Loucy (cell line): ENCODE results near the gene IFT22.

Experiments used
- H2AFZ ChIP-seq: fragments of 200-600 bp; sonication (generic); 2 replicates; pipeline ENCODE4 v1.6.0; 2016; ENCODE audit warnings: antibody characterized with exemption, mild to moderate bottlenecking, low read length, moderate library complexity
- H3F3A ChIP-seq: fragments of 200-600 bp; 2 replicates; pipeline ENCODE4 v1.6.0; 2016; ENCODE audit warnings: antibody characterized with exemption, low read depth, mild to moderate bottlenecking
- H3K27me3 ChIP-seq: fragments of 200-600 bp; sonication (generic); 2 replicates; pipeline ENCODE4 v1.6.1; 2014; ENCODE audit warnings: low read length, mild to moderate bottlenecking; ENCODE audit not compliant: insufficient read depth, poor library complexity, severe bottlenecking
- H3K36me3 ChIP-seq: fragments of 200-600 bp; sonication (generic); 2 replicates; pipeline ENCODE4 v1.6.1; 2016; ENCODE audit warnings: low read length; ENCODE audit not compliant: insufficient read depth
- H3K4me1 ChIP-seq: fragments of 200-600 bp; sonication (generic); 2 replicates; pipeline ENCODE4 v1.5.1; 2014; ENCODE audit warnings: low read length, mild to moderate bottlenecking; ENCODE audit not compliant: insufficient read depth, poor library complexity, severe bottlenecking
- H3K4me2 ChIP-seq: fragments of 200-600 bp; sonication (generic); 2 replicates; pipeline ENCODE4 v1.6.0; 2014; ENCODE audit warnings: antibody characterized with exemption, low read length, low read depth, mild to moderate bottlenecking; ENCODE audit not compliant: poor library complexity, severe bottlenecking
- H3K4me3 ChIP-seq: fragments of 200-600 bp; sonication (generic); 2 replicates; pipeline ENCODE4 v1.5.1; 2014; ENCODE audit warnings: low read length, mild to moderate bottlenecking, mixed read lengths; ENCODE audit not compliant: poor library complexity, severe bottlenecking
- H3K79me2 ChIP-seq: fragments of 200-600 bp; sonication (generic); 2 replicates; pipeline ENCODE4 v1.6.1; 2014; ENCODE audit warnings: low read length; ENCODE audit not compliant: insufficient read depth
- H3K9ac ChIP-seq: fragments of 200-600 bp; sonication (generic); 2 replicates; pipeline ENCODE4 v1.6.0; 2014; ENCODE audit warnings: mild to moderate bottlenecking, low read depth, low read length, moderate library complexity; ENCODE audit not compliant: poor library complexity, severe bottlenecking
- H3K9me2 ChIP-seq: fragments of 200-600 bp; sonication (generic); replicated peaks from 2 replicates; pipeline ENCODE4 v1.6.1; 2016; ENCODE audit warnings: low read depth, low read length, mixed read lengths
- H3K9me3 ChIP-seq: fragments of 200-600 bp; sonication (generic); 2 replicates; pipeline ENCODE4 v1.6.1; 2014; ENCODE audit warnings: mild to moderate bottlenecking, antibody characterized with exemption, low read length, low read depth; ENCODE audit not compliant: insufficient read depth
- H4K20me1 ChIP-seq: fragments of 200-600 bp; sonication (generic); 2 replicates; pipeline ENCODE4 v1.6.0; 2014; ENCODE audit warnings: antibody characterized with exemption, low read length, mild to moderate bottlenecking; ENCODE audit not compliant: insufficient read depth, poor library complexity, severe bottlenecking
- EZH2phosphoT487 ChIP-seq: fragments of 200-600 bp; IDR thresholded peaks from 2 replicates; pipeline ENCODE4 v1.6.1; 2018; ENCODE audit warnings: antibody characterized with exemption, mild to moderate bottlenecking, moderate library complexity, borderline replicate concordance
- TF ChIP-seq, protein P1 (sequence below): fragments of 200-600 bp; sonication (generic); conservative IDR thresholded peaks from 2 replicates; pipeline ENCODE4 v1.5.1; 2014; ENCODE audit warnings: mild to moderate bottlenecking, antibody characterized with exemption, low read length

The IFT22 gene

DNA sequence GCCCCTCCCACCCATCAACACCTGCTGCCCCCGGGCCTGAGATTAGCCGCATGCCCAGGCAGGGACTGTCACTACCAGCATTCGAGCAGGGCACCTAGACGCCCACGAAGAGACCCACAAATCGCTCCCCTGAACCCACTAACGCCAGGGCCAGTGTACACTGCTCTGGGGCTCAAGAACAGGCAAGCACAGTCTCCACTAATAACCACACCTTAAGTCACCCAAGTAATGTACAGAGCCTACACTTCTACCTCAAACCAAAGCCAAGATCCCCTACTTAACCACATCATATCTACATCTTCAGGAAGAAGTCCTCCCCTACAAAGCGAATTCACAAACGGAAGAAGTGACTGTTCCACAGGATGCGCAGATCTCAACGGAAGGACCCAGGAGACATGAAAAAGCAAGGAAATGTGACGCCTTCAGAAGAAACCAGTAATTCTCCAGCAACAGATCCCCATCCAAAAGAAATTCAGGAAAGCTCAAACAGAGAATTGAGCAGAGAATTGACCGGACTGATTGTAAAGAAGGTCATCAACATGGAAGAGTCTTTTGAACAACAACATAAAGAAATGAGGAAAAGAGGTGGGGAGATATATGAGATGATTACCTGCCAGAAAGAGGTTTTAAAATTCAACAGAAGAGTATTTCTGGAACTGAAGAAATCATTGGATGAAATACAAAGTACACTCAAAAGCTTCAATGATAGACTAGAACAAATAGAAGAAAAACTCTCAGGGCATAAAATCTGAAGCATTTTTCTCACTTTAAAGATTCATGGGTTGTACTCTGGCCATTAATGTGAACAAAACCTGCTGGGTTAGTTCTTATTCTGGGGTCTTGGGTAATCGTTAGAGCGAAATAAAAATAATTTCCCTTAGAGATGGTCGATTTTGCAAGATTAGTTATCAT is 20.9 kb downstream of the IFT22 start:
- no peaks in the 10 kb centered on the region for H3K79me2 ChIP-seq
- no peaks in the 10 kb centered on the region for H3K4me1 ChIP-seq
- no peaks in the 10 kb centered on the region for H3K36me3 ChIP-seq
- no peak overlapping the region for H3K9ac ChIP-seq
- H3K27me3 ChIP-seq: no peaks in the 10 kb centered on the region
- TF ChIP-seq, protein P1, sequence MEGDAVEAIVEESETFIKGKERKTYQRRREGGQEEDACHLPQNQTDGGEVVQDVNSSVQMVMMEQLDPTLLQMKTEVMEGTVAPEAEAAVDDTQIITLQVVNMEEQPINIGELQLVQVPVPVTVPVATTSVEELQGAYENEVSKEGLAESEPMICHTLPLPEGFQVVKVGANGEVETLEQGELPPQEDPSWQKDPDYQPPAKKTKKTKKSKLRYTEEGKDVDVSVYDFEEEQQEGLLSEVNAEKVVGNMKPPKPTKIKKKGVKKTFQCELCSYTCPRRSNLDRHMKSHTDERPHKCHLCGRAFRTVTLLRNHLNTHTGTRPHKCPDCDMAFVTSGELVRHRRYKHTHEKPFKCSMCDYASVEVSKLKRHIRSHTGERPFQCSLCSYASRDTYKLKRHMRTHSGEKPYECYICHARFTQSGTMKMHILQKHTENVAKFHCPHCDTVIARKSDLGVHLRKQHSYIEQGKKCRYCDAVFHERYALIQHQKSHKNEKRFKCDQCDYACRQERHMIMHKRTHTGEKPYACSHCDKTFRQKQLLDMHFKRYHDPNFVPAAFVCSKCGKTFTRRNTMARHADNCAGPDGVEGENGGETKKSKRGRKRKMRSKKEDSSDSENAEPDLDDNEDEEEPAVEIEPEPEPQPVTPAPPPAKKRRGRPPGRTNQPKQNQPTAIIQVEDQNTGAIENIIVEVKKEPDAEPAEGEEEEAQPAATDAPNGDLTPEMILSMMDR: no peak
- TF ChIP-seq EZH2phosphoT487: no peak
- H2AFZ ChIP-seq: no peak overlapping the region
- H3F3A ChIP-seq: no peaks in the 10 kb centered on the region
- H3K4me2 ChIP-seq: no peak overlapping the region
- H3K9me3 ChIP-seq: 0 out of 2 replicates have a peak, but pooled peaks cover 4% of the 10 kb centered on the region
- no peaks in the 10 kb centered on the region for H4K20me1 ChIP-seq
- H3K9me2 ChIP-seq: no peaks in the 10 kb centered on the region
- no peak overlapping the region for H3K4me3 ChIP-seq

DNA sequence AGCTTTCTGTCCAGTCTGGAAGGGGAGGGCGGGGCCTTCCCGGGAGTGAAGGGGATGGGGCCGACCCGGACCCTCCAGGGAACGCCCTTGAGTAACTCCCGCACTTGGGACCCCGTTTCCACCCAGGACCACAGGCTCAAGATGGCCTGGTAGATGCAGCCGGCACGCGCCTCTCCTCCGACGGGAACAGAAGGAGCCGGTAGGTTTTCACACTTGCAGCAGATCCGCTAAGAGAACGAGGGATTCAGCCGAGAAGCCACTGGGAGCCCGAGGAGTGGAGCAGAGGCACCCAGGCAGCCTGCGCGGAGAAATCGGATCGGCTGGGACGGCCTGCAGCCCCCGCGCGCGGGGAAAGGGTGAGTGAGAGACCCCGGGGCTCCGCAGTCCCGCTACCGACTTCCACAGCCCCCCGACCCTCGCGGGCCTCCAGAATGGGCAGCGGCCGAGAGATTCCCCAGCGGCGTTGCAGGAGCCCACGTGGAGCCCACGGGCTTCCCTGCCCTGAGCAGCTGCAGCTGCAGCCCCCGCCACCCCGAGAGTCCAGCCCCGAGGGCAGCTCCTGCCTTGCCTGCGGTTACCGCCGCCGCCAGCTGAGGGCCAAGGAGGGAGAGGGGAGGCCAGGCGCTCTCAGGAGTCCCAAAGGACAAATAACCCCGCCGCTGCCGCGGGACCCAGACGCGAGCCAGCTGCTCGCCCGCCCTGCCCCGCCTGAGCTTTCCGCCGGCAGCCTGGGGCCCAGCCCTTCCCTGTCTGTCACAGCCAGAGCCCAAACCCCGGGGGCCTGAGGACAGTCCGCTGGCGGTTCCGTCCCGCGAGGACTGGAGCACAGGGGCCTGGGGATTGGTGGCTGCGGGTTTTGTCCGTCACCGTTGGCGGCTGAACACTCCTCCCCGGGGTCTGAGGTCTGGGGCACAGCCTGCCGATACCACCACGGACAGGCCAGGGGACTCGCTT is 21.8 kb downstream of the IFT22 start:
- Histone ChIP-seq H3F3A (no peaks in the 10 kb centered on the region), H3K9me2 (no peaks in the 10 kb centered on the region), H3K27me3 (no peaks in the 10 kb centered on the region), H3K9ac (no peak overlapping the region), H3K79me2 (no peaks in the 10 kb centered on the region), H3K9me3 (0 out of 2 replicates have a peak, but pooled peaks cover 4% of the 10 kb centered on the region), H2AFZ (no peak overlapping the region), H4K20me1 (no peaks in the 10 kb centered on the region), H3K36me3 (no peaks in the 10 kb centered on the region), H3K4me2 (no peak overlapping the region), H3K4me1 (no peaks in the 10 kb centered on the region), H3K4me3 (no peak overlapping the region)
- TF ChIP-seq, protein P1: no peak
- TF ChIP-seq EZH2phosphoT487: no peak

DNA sequence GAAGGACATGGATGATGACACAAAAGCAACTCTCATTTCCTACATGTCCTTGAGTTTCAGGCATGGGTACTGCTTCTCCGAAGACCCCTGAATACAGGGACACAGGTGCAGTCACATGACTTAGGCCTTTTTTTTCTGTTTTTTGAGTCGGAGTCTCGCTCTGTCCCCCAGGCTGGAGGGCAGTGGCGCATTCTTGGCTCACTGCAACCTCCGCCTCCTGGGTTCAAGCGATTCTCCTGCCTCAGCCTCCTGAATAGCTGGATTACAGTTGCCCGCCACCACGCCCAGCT is 26.8 kb downstream of the IFT22 start:
- H3K27me3 ChIP-seq: no peaks in the 10 kb centered on the region
- no peaks in the 10 kb centered on the region for H4K20me1 ChIP-seq
- no peaks in the 10 kb centered on the region for H3K9me2 ChIP-seq
- H3K4me2 ChIP-seq: no peak overlapping the region
- H3K4me3 ChIP-seq: no peak overlapping the region
- H3K36me3 ChIP-seq: no peaks in the 10 kb centered on the region
- TF ChIP-seq, protein P1: no peak
- TF ChIP-seq EZH2phosphoT487: no peak
- no peaks in the 10 kb centered on the region for H3K79me2 ChIP-seq
- no peaks in the 10 kb centered on the region for H3K9me3 ChIP-seq
- no peaks in the 10 kb centered on the region for H3K4me1 ChIP-seq
- no peak overlapping the region for H3K9ac ChIP-seq
- H2AFZ ChIP-seq: no peak overlapping the region
- no peaks in the 10 kb centered on the region for H3F3A ChIP-seq
